GM10266 (cell line): ENCODE data around the gene EDA.

Experiments used
- DNase-seq: peaks from one replicate; pipeline ENCODE4 v3.0.0; 2012; ENCODE audit errors: extremely low spot score
- TF ChIP-seq, protein P1 (sequence below): IDR thresholded peaks from 2 replicates; pipeline ENCODE4 v1.5.1; 2012; ENCODE audit warnings: mild to moderate bottlenecking, low read depth; ENCODE audit not compliant: control insufficient read depth, insufficient read depth; ENCODE audit errors: missing control alignments

EDA gene

DNA sequence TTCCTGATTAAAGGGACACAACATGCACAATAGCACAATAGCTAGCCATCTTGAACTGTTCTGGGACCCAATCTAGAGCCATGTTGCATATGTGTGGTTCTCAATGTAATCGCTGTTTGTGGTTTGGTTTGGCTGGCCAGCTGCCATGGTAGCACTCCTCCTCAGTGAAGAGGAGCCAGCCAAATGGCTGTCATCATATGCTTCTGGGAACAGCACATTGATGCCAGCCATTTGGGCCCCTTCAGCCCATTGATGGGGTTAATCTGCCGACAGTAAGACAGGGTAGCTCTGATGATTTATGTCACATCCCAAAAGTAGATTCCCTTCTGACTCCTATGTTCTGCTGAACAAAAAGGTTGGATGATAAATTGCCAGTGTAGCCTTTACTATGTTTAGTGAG, 385.4 kb downstream of the EDA start:
- TF ChIP-seq, protein P1, sequence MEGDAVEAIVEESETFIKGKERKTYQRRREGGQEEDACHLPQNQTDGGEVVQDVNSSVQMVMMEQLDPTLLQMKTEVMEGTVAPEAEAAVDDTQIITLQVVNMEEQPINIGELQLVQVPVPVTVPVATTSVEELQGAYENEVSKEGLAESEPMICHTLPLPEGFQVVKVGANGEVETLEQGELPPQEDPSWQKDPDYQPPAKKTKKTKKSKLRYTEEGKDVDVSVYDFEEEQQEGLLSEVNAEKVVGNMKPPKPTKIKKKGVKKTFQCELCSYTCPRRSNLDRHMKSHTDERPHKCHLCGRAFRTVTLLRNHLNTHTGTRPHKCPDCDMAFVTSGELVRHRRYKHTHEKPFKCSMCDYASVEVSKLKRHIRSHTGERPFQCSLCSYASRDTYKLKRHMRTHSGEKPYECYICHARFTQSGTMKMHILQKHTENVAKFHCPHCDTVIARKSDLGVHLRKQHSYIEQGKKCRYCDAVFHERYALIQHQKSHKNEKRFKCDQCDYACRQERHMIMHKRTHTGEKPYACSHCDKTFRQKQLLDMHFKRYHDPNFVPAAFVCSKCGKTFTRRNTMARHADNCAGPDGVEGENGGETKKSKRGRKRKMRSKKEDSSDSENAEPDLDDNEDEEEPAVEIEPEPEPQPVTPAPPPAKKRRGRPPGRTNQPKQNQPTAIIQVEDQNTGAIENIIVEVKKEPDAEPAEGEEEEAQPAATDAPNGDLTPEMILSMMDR, result no peak
- DNase-seq, result no peak

DNA sequence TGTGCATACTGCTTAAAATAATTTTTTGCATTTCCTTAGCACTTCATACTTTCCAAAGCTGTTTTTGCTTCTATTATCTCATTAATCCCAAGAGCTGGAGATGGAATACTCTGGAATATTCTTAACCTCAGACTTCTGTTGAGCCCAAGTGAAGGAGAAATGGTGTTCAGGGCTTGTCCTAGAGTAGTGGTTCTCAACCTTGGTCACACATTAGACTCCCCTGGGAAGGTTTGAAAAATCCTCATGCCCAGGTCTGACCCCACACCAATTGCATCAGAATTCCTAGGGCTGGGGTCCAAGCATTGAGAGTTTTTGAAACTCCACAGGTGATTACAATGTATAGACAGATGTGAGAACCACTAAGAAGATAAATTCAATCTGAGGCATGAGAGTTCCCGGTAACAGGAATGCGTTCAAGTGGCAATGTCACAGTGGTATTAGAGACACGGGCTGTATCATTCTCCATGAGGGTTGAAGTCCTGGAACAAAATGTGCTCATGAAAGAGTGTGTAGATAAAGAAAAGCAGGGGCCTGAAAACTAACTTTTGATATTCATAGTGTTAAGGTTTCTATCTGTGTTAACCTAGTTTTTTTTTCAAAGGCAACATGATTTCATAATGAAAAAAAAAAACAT, 385.9 kb downstream of the EDA start:
- TF ChIP-seq, protein P1, result no peak
- no peak for DNase-seq

DNA sequence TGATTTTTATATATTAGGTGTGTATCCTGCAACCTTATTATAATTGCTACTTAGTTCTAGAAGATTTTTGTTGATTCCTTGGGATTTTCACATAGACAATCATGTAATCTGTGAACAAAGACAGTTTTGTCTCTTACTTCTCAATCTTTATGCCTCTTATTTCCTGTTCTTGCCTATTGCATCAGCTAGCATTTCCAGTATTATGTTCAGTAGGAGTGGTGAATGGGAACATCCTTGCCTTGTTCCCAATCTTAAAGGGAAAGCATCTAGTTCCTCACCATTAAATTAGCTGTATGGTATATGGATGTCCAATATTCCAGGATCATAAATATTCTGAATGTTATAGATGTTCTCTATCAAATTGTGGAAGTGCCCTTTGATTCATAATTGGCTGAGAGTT, 392.0 kb downstream of the EDA start:
- no peak for DNase-seq
- TF ChIP-seq, protein P1, result no peak

DNA sequence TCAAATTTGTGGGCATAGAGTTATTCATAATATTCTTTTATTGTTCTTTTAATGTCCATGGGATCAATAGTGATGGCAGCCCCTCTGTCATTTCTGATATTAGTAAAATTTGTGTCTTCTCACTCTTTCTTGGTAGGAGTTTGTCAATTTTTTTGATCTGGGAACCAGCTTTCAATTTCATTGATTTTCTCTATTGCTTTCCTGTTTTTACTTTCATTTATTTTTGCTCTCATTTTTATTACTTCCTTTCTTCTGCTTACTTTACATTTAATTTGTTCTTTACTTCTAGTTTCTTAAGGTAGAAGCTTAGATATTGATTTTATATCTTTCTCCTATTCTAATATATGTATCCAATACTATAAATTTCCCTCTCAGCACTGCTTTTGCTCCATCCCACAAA, 393.1 kb downstream of the EDA start:
- no peak for DNase-seq
- TF ChIP-seq, protein P1, result no peak

DNA sequence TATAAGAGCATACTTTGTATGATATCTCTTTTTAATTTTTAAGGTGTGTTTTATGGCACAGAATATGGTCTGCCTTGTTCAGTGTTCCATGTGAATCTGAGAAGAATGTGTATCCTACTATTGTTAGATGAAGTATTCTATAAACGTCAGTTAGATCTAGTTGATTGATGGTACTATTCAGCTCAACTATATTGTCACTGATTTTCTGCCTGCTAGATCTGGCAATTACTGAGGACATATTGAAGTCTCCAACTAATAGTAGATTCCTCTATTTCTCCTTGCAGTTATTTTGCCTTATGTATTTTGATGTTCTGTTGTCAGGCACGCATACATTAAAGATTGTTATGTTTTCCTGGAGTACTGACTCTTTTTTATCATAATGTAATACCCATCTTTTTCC, 394.1 kb downstream of the EDA start:
- no peak for DNase-seq
- TF ChIP-seq, protein P1, result no peak

DNA sequence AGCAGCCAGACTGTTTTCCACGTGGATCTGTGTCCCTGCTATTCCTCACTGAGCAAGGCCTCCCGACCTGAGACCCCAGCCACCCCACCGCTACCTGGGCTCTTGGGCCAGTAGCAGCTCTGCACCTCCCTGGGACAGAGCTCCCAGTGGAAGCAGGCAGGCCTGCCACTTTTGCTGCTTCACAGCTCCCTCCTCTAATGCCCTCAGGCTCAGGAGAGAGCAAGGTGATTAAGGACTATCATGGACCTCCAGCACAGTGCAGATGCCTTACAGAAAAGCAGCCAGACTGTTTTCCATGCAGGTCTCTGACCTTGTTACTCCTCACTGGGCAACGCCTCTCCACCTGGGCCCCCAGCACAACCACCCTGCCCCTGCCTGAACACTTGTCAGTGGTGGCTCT, 396.8 kb downstream of the EDA start:
- TF ChIP-seq, protein P1, result no peak
- no peak for DNase-seq

DNA sequence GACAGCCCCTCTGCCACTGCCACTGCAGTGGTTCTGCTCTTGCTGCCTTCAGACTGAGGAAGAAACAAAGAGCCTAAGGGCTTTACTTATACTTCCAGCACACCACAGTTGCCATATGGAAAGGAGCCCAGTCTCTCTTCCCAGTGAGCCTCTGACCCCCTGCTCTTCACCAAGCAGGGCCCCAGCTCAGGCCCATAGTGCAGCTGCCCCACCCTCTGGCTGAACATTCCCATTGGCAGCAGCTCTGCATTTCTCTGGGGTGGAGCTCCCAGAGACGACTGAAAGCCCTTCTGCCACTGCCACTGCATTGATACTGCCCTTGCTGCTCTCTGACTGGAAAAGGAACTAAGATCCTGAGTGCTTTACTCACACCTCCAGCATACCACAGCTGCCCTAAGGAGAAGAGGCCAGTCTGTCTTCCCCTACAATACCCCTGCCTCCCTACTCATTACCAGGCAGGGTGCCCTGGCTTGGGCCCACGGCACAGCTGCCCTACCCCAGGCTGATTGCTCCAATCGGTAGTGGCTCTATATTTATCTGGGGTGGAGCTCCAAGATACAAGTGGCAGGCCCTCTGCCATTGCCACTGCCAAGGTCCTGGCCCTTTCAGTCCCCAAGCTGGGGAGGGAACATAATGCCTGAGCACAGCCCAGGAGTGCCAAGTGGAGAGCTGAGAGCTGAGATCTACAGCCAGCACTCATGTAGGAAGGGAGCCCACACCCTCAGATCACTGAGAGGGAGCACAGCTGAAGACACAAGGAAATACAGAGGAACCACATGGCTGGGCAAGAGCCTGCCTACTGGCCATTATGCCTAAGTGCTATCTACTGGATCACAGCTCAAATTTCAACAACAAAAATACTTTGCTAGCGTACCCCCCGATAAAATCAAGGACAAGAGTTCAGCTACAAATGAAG, 397.8 kb downstream of the EDA start:
- TF ChIP-seq, protein P1, result no peak
- DNase-seq, result no peak
